Osteoblast (primary cell): ENCODE measurements around the gene TUB. TPM values are rescaled to one million over a fixed set of nuclear protein-coding genes. Genes with fewer than 3 reads are reported as not detected.
A peak's percentile ranks its signal among the peaks of the same experiment; 100 is the strongest.

Experiments used
- DNase-seq: peaks from one replicate; pipeline ENCODE4 v3.0.0; 2011; ENCODE audit warnings: low spot score, mixed read lengths; ENCODE audit not compliant: insufficient read length; ENCODE audit errors: missing footprints
- H2AFZ ChIP-seq: 2 replicates; pipeline ENCODE4 v1.6.0; 2011; ENCODE audit warnings: mild to moderate bottlenecking, low read length
- H3K27ac ChIP-seq: 2 replicates; pipeline ENCODE4 v1.5.1; 2011; ENCODE audit warnings: mild to moderate bottlenecking, low read depth, low read length, moderate library complexity
- H3K27me3 ChIP-seq: 2 replicates; pipeline ENCODE4 v1.6.0; 2012; ENCODE audit warnings: mild to moderate bottlenecking, control low read depth, inconsistent platforms, low read length, moderate library complexity; ENCODE audit not compliant: insufficient read depth
- H3K36me3 ChIP-seq: 2 replicates; pipeline ENCODE4 v1.5.1; 2011; ENCODE audit warnings: mild to moderate bottlenecking, low read length, control low read depth, moderate library complexity; ENCODE audit not compliant: insufficient read depth
- H3K4me1 ChIP-seq: 2 replicates; pipeline ENCODE4 v1.5.1; 2011; ENCODE audit warnings: mild to moderate bottlenecking, low read length, control low read depth, moderate library complexity; ENCODE audit not compliant: insufficient read depth
- H3K4me2 ChIP-seq: 2 replicates; pipeline ENCODE4 v1.6.0; 2011; ENCODE audit warnings: mild to moderate bottlenecking, low read length; ENCODE audit not compliant: insufficient read depth
- H3K4me3 ChIP-seq: fragments of 200-600 bp; sonication (generic); 3 replicates; pipeline ENCODE4 v1.5.1; 2012; ENCODE audit warnings: mild to moderate bottlenecking, low read length, inconsistent platforms; ENCODE audit not compliant: insufficient read depth
- H3K79me2 ChIP-seq: 2 replicates; pipeline ENCODE4 v1.6.0; 2012; ENCODE audit warnings: mild to moderate bottlenecking, low read length, control low read depth, inconsistent platforms; ENCODE audit not compliant: insufficient read depth
- H3K9me3 ChIP-seq: 2 replicates; pipeline ENCODE4 v1.5.1; 2011; ENCODE audit warnings: low read depth, low read length, control low read depth
- H4K20me1 ChIP-seq: 2 replicates; pipeline ENCODE4 v1.6.0; 2012; ENCODE audit warnings: mild to moderate bottlenecking, low read length, control low read depth; ENCODE audit not compliant: insufficient read depth
- CTCF ChIP-seq: IDR thresholded peaks from 2 replicates; pipeline ENCODE4 v1.5.1; 2011; ENCODE audit warnings: mild to moderate bottlenecking, low read depth, low read length, moderate library complexity; ENCODE audit errors: extremely low read depth
- total RNA-seq: library from RNA; depleted of rRNA; stranded (reverse); fragments of >200 nt; gene quantifications from 2 replicates; pipeline ENCODE4 v1.2.3, GENCODE V29; 2012

TUB gene
- total RNA-seq, 1 donor, result 23.5 TPM

- no peak overlapping the region for H3K4me3 ChIP-seq
- peak; percentile 30 for DNase-seq
- H3K79me2 ChIP-seq, result no peaks in the 10 kb centered on the region
- no peaks in the 10 kb centered on the region for H3K4me1 ChIP-seq
- H3K36me3 ChIP-seq, result peaks cover 15% of the 10 kb centered on the region
- no peaks in the 10 kb centered on the region for H3K9me3 ChIP-seq
- peaks cover 2% of the 10 kb centered on the region for H3K27me3 ChIP-seq
- no peak overlapping the region for H3K4me2 ChIP-seq
- H3K27ac ChIP-seq, result no peak overlapping the region
- no peak overlapping the region for H2AFZ ChIP-seq
- no peak for TF ChIP-seq CTCF
- peaks cover 4% of the 10 kb centered on the region for H4K20me1 ChIP-seq
Measured at GRCh38 chr11:8106679-8107078, 25.7 kb downstream of the TUB start.

- H2AFZ ChIP-seq, result no peak overlapping the region
- H3K4me3 ChIP-seq, result no peak overlapping the region
- no peak for DNase-seq
- no peaks in the 10 kb centered on the region for H3K9me3 ChIP-seq
- no peak for TF ChIP-seq CTCF
- no peak overlapping the region for H3K27ac ChIP-seq
- H4K20me1 ChIP-seq, result no peaks in the 10 kb centered on the region
- no peaks in the 10 kb centered on the region for H3K4me1 ChIP-seq
- peaks cover 6% of the 10 kb centered on the region for H3K36me3 ChIP-seq
- no peak overlapping the region for H3K4me2 ChIP-seq
- peaks cover 2% of the 10 kb centered on the region for H3K27me3 ChIP-seq
- no peaks in the 10 kb centered on the region for H3K79me2 ChIP-seq
Measured at GRCh38 chr11:8107642-8108041, 26.6 kb downstream of the TUB start.

GRCh38 chr11:8108421-8108820, 27.4 kb downstream of the TUB start:
- Histone ChIP-seq H3K4me1 (no peaks in the 10 kb centered on the region), H3K4me3 (no peak overlapping the region), H3K27ac (no peak overlapping the region), H4K20me1 (no peaks in the 10 kb centered on the region), H3K4me2 (no peak overlapping the region), H3K9me3 (no peaks in the 10 kb centered on the region), H2AFZ (no peak overlapping the region), H3K36me3 (peaks cover 5% of the 10 kb centered on the region), H3K27me3 (peaks cover 2% of the 10 kb centered on the region), H3K79me2 (no peaks in the 10 kb centered on the region)
- no peak for DNase-seq
- TF ChIP-seq CTCF, result no peak

- DNase-seq, result no peak
- no peak overlapping the region for H3K4me3 ChIP-seq
- no peaks in the 10 kb centered on the region for H4K20me1 ChIP-seq
- TF ChIP-seq CTCF, result no peak
- no peaks in the 10 kb centered on the region for H3K9me3 ChIP-seq
- H3K27ac ChIP-seq, result no peak overlapping the region
- peaks cover 2% of the 10 kb centered on the region for H3K27me3 ChIP-seq
- H3K4me1 ChIP-seq, result no peaks in the 10 kb centered on the region
- H3K4me2 ChIP-seq, result no peak overlapping the region
- no peak overlapping the region for H2AFZ ChIP-seq
- H3K36me3 ChIP-seq, result no peaks in the 10 kb centered on the region
- H3K79me2 ChIP-seq, result no peaks in the 10 kb centered on the region
Measured at GRCh38 chr11:8109675-8110074, 28.7 kb downstream of the TUB start.
